ENCODE measurements around the gene MMP24.
"Not testable (repeated sequence)": the region's sequence is repeated elsewhere in the genome, so short reads cannot be mapped to it uniquely, and the experiment has no call there.

MMP24 gene

GRCh38 chr20:35262321-35262720 lies 35.8 kb downstream of the MMP24 start:
- DNase-seq: not testable (repeated sequence)

GRCh38 chr20:35262731-35263531 lies 36.4 kb downstream of the MMP24 start:
- DNase-seq: not testable (repeated sequence)

DNA sequence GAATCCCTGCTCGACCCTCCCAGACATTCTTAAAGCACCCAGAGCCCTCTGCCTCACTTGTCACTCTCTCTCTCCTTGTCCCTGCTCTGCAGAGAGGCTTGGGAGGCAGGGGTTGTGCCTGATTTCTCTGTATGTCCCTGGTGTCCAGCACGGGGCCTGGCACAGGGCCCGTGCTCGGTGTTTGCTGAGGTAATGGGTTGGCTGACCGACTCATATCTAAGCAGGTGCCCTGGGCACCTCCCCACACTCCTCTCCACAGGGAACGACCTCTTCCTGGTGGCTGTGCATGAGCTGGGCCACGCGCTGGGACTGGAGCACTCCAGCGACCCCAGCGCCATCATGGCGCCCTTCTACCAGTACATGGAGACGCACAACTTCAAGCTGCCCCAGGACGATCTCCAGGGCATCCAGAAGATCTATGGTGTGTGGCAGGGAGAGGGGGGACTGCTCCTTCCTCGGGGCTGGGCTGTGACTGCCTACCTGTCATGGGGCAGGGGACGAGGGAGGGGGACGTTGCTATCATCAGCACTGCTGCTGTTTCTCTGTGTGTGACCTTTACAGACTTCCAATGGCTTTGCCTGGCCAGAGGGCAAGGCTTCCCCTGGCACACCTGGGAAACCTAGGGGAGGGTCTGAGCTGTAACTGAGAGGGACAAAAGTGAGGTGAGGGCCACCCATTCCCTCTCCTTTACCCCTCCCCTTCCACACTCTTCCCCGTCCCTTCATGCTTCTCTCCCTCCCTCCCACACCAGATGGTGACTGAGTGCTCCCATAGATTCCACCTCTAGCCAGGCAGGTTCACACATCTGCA lies 37.2 kb downstream of the MMP24 start:
- no peak for DNase-seq

GRCh38 chr20:35264755-35265154 lies 38.3 kb downstream of the MMP24 start:
- no peak for DNase-seq

GRCh38 chr20:35267092-35267491 lies 40.6 kb downstream of the MMP24 start:
- no peak for DNase-seq

DNA sequence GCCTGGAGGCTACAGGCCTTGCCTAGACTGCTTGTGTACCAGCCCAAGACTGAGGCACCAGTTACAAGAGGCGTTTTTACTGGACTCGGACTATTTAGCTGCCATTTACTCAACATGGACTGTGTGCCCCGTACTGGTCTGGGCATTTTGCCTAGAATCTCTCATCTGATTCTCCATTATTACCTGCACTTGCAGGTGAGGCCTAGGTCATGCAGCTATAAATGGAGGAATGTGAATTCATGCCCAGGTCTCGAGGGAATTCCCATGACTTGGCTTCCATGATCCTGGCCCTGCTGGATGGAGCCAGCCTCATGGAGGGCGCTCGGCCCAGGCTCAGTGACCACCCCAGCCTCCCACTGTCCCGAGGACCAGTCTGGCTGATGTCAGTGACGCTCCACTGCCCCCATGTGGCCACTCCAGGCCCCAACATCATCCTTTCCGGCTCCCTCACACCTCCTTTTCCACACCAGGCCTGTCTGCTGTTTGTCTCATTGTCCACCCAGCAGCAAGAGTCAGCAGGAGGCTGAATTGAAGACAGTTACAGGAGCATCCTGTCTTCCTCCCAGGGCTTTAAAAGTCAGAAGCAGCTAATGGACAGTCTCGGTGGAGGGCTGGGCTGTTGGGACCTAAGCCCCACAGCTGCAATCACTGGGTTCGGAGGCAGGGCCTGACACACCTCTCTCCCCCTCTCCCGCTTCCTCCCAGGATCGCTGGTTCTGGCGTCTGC lies 42.7 kb downstream of the MMP24 start:
- peak; percentile 32 for DNase-seq

GRCh38 chr20:35270021-35270902 lies 43.8 kb downstream of the MMP24 start:
- DNase-seq: no peak

DNA sequence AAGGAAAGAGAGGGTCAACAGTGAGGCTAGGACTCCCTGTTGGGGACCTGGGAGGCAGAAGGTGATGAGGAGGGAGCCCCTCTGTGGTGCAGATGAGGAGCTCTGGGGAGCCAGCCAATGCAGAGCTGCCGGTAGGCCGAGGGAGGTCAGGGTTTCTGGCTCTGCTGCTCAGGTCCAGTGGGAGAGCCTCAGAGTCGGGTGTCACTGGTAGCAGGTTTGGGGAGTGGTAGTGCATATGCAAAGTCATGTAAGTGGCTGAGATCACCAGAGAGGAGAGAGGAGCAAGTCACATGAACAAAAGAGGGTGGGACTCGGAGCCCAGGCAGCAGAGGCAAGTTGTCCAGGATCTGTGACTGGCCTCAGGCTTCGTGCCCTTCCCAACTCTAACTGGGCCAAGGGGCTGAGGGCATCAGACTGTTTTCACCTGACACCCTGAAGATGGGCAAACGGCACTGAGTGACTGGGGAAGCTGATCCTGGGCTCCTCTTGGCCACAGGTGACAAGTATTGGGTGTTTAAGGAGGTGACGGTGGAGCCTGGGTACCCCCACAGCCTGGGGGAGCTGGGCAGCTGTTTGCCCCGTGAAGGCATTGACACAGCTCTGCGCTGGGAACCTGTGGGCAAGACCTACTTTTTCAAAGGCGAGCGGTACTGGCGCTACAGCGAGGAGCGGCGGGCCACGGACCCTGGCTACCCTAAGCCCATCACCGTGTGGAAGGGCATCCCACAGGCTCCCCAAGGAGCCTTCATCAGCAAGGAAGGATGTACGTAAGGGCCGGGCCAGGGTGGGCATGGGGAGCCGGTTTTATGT lies 44.8 kb downstream of the MMP24 start:
- DNase-seq: no peak

DNA sequence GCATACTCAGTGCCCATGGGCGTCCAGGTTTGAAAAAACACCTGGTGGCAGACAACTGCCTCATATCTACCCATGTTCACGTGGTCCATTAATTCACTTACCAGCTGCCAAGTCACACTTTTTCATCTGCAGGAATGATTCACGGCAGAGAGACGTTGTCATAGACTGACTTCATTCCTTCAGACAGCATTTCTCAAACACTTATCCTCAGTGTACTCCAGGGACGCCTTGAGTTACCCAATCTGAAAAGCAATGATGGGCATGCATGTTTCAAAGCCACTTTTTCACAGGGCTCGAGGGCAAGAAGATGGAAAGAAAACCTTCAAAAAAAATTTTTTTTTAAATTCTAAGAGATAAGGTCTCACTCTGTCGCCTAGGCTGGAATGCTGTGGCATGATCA lies 45.4 kb downstream of the MMP24 start:
- DNase-seq: no peak

DNA sequence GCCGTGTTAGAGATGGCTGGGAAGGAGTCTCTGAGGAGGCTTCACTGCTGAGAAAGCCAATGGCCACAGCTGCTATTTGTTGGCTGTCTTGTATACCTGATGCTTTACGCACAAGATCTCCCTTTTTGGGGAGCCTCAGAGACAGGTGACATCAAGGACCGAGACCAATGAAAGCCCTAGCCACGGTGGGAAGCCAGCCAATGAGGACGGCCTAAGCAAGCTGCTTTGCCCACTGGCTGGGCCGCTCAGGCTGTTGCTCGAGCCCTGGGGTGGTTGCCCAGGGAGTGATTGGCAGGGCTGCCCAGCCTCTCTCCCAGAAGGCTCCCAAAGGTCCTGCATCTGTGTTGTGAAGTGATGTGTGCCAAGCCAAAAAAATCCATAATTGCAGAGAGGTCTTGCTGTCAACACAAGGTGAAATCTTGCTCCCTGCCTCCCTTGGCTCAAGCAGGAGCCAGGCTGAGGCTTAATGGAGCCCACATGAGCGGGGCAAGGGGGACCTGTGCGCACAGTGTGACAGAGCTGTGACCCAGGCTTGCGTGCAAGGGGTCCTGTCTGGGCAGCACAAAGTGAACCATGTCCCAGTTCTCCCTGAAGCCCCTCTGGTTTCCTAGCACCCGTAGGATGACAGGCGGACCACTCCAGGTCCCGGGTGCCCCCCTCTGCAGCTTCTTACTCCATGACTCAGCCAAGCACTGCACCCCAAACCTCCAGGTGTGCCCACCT lies 47.1 kb downstream of the MMP24 start:
- DNase-seq: no peak

DNA sequence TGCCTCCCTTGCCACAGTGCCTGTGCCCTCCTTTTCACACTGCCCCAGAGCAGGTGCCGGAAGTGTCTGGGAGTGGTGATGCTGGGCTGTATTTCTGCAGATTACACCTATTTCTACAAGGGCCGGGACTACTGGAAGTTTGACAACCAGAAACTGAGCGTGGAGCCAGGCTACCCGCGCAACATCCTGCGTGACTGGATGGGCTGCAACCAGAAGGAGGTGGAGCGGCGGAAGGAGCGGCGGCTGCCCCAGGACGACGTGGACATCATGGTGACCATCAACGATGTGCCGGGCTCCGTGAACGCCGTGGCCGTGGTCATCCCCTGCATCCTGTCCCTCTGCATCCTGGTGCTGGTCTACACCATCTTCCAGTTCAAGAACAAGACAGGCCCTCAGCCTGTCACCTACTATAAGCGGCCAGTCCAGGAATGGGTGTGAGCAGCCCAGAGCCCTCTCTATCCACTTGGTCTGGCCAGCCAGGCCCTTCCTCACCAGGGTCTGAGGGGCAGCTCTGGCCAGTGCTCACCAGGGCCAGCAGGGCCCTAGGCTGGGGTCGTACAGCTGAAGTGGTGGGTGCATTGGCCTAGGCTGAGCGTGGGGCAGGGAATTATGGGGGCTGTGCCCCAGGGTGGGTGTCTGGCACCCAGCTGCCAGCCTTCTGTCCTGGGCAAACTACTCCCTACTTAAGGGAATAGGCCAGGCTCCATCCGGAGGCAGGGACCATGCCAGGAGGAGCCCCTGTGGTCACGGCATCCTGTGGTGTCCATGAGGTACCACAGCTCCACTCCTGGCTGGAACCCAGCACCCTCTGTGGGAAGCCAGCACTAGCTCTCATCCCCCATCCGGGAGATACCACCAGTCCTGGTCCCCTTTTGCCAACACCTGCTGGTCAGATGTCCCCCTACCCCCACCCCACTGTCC lies 47.9 kb downstream of the MMP24 start:
- no peak for DNase-seq

DNA sequence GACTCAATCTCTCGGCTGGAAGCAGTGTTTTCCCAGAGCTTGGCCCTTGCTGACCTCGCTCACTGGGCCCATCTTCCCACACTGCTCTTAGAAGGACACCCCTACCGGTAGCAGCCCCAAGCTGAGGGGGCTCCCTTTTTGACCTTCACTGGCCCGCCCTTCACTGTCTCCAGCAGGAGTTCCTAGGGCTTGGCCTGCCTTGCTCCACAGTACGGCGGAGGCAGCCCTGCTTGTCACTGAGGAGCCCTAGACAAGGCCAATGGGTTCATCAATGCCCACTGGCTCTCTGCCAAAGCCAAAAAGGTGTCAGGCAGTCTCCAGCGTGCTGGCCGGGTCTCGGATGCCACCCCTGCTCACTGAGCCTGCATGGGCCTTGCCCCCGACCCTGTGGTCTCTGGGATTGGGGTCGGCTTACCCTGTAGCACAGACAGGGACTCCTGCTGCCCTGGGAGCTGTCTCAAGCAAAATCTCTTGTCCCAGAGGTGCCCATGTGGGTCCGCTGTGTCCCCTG lies 49.3 kb downstream of the MMP24 start:
- no peak for DNase-seq

DNA sequence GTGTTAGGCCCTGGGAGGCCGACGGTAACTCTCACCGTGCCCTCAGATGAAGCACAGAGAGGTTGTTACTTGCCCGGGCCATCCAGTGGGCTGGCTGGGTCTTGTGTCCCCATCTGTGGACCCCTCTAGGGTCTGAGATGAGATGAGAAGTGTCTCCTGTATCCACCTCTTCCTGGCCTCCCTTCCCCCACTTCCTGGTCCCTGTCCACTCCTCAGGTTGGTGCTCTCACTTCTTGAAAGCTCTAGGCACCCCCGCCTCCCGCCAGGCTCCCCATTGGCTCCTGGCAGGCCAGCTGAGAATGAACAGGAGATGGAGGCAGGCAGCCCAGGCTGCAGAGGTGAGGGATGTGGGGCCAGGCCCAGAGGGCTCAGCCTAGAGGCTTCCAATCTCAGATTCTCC lies 49.9 kb downstream of the MMP24 start:
- DNase-seq: no peak

DNA sequence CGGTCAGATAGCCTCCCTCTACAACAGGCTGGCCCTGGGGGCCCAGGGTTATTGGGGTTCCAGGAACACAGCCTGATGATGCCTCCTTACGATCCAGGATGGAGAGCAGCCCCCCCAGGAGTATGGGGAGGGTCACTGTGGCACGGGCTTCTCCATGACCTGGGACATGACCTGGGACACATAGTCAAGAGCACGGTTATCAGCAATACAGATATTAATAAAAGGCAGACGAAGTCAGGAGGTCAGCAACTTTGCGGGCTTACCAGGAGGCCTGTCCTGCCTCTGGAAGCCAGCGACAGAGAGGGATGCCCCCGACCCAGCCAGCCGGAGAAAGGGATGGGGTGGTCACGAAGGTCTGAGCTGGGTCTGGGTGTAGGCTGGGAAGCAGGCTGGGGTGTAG lies 50.6 kb downstream of the MMP24 start:
- no peak for DNase-seq

GRCh38 chr20:35277531-35278395 lies 51.3 kb downstream of the MMP24 start, which contains the start of gene MMP24OS:
Gene MMP24OS, minus strand, starts transcription at chr20:35278122. Its CDS starts 193 bp downstream, at chr20:35277929.
- DNase-seq: peak; percentile 83

DNA sequence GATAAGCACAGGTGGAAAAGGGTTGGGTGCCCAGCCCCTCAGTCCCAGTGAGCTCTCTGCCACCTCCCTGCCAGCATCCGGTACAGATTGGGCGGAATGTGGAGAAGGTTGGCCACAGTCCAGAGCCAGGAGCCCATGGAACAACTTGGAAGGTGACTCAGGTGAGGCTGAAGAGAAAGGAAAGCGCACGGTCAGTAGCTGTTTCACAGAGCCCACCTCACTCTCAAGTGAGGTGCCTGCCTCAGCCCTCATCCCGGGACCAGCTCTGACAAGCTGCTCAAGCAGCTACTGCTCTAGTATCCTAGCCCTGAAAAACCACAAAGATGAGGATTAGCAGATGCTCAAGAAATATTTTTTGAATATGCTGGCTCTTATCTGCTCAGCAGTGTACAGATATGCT lies 52.5 kb downstream of the MMP24 start:
- DNase-seq: no peak

DNA sequence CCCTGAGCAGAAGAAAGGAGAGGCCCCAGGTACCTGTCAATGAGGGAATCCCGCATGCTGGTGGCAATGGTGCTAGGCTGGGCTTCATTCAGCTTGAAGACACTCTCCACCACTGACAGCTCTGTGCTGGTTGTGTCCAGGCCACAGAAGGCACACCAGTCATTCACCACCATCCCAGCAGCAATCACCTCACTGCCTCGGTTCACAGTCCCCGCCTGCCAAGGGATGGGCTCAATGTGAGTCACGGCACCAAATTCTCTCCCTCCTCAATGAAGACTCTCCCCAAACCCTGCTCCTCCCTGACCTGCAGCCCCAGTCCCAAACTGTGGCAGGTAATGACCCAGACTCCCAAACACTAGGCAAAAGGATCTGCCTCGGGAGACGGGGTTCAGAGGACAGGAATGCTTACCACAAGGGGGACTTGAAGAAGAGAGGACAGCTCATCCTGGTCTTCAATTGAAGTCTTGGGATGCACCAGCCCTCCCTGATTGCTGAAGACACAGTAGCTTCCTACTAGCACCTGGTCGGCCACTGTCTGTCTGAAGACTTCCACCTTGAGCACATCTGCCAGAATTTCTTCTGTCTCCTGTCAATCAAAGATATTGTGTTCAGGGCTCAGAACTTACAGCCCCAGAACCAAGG lies 53.2 kb downstream of the MMP24 start:
- no peak for DNase-seq

DNA sequence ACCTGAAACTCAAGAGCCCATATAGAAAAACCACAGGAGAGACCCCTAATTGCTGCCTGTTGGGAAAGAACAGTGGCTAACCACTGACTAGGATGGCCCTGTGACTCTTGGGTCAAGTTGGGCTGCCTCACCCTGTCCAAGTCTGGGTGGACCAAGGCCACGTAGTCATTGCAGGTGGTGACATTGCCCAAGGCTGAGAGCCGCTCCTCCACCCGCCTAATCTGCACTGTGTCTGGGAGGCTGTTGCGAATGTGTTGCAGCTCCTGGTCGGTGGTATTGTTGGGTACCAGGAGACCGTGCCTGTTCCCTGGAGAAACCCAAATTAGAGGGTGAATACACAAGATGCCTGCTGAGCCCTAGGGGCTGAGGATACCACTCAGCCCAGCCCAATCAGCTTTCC lies 54.0 kb downstream of the MMP24 start:
- DNase-seq: no peak
